GM18867 (cell line): ENCODE results near the gene THAP5.

ENCODE experiments used
- ATAC-seq: cut with Tn5 transposase; IDR thresholded peaks from one replicate; pipeline ENCODE4 v1.9.1; 2021; ENCODE audit warnings: mild to moderate bottlenecking, moderate library complexity; ENCODE audit not compliant: unreplicated experiment

The THAP5 gene, protein sequence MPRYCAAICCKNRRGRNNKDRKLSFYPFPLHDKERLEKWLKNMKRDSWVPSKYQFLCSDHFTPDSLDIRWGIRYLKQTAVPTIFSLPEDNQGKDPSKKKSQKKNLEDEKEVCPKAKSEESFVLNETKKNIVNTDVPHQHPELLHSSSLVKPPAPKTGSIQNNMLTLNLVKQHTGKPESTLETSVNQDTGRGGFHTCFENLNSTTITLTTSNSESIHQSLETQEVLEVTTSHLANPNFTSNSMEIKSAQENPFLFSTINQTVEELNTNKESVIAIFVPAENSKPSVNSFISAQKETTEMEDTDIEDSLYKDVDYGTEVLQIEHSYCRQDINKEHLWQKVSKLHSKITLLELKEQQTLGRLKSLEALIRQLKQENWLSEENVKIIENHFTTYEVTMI

DNA sequence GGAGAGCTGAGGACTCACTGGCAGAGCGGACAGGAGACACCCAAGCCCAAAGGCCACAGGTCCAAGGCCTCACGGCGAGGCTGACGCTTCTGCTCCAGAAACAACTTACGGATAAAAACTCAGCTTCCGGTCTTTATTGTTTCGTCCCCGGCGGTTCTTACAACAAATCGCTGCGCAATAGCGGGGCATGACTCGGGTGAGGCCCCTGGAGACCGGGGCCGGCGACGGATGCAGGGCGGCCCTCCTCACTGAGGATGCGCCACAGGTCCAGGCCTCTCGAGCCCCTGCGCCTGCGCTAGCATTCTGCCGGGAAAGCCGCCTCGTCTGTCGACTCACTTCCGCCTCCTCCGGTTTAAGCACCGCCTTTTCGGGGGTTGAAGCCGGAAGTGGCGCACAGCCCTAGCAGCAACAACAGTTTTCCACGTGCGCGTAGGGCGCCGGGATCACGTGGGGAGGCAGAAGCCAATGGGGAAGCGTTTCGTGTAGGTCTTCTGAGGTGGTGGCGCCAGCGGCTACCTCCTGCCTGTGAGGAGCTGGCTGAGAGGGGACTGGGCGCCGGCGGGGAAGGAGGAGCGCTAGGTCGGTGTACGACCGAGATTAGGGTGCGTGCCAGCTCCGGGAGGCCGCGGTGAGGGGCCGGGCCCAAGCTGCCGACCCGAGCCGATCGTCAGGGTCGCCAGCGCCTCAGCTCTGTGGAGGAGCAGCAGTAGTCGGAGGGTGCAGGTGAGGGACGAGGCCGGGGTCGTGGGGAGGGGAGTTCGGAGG is at the start of gene THAP5, which contains the start of gene DNAJB9:
Gene THAP5, minus strand, starts transcription at position 326 of the 765 bp plus-strand sequence. Its CDS starts 137 bp downstream, at position 189.
Gene DNAJB9, plus strand, starts transcription at position 494 of the 765 bp plus-strand sequence. CDS start 1,853 bp downstream, outside the sequence.
- ATAC-seq = peak; percentile 92

DNA sequence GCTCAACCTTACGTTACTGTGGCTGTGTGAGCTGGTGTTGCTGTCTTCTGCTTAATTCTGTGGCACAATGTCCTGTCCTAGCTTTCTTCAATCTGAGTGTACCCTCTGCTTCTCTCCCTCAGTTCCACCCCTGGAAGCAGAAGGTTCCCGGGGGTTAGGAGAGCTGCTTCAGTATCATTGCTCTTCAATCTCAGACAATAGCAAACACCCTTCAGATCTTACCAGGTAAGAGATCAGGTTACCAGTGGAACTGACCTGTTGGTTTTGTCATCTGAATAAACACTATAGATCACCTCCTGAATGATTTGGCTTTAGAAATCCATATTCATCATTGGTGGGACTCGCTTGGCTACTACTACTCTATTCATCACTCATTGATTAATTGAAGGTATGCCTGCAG is 48.5 kb upstream of the THAP5 start:
- ATAC-seq = no peak

DNA sequence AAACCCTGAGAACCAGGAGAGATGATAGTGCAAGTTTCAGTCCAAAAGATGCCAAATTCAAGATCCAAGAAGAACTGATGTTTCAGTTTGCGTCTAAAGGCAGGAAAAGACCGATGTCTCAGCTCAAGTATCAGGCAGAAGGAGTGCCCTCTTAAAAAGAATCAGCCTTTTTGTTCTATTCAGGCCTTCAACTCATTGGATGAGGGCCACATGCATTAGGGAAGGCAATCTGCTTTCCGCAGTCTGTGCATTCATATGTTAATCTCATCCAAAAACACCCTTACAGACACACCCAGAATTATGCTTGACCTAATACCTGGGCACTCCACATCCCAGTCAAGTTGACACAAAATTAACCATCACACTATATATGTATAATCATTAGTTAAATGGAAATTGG is 45.4 kb upstream of the THAP5 start:
- ATAC-seq = no peak

DNA sequence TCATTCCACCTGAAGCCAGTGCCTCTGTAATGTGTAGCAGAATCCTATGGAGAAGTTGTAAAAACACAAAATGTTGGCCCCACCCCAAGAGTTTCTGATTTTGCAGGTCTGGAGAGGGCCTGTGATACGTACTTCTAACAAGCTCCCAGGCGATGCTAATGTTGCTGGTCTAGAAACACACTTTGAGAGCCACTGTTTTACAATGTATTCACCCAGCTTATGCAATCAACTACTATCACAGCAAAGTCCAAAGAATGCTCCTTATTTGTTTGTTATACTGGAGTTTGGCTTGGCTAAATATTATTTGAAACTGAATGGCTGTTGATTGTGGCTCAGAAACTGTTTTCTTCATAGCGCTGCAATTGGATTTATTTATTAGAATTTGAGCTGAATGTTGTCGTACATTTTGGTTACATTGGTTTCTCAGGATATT is 44.5 kb upstream of the THAP5 start:
- ATAC-seq = no peak

DNA sequence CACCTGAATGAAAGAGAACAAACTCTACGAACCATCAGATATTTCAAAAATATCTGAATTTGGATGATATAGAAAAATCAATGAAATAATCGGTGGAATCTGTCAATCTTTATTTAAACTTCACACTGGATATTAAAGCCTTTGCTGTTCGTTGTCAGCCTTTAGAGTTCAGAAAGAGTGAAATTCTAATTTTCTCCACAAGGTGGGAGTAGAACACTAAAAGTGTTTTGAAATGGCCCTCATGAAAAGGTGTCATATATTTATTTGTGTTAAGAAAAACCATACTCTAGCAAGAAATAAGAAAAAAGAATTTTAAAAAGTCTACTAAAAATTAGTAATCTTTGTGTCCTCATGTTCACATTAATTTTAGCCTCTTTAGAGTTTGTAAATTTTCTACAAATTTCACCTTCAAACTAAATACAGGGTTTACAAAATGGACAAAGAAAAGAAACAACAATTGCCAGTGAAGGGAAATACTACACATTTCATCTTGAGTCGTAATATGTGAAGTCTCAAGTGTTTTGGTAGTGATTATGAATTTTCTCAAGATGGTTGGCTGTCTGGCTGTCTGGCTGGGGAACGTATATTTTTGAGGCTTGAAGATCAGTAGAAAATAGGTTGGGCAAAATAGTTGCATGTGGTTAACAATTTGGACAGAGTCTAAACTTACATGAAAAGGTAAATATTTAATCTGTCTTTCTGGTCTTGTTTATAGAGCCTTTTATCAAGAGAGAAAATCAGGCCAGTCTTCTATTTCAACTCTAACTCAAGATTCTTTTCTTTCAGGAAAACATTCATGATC is 43.8 kb upstream of the THAP5 start:
- peak; percentile 81 for ATAC-seq

DNA sequence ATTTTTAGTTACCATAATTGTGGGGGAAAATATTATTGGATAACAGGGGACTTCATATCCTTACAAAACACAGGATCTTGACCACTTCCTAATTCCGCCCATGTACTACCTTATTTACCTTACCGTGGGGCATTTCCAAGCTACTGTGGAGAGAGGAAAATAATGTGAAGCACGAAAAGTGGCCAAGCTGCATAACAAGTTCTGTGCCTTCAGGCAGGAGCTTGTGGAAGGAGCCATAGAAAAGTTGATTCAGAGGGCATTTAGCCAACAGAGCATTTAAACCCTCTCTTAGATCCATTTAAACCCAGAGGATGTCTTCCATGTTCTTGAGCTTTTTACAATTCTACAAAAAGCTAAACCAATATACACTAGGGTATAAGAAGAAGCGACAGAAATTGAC is 41.8 kb upstream of the THAP5 start:
- ATAC-seq = no peak

DNA sequence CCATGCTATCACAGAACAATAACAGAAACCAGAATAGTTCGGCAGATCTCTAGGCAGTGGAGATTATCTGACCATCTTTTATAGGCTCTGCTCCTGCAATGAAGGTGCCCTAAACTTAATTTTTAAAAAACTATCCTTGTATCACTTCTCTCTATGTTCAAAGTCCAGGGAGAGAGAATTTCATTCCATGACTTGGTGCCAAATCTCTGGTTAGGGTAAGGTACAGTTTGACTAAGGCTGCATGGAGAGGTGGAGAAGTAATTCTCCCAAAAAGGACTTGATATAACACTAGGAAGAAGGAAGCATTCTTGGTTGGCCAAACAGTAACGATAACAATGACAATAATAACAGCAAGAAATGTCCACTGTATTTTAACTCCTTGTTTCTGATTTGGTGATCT is 40.1 kb upstream of the THAP5 start:
- ATAC-seq = no peak

DNA sequence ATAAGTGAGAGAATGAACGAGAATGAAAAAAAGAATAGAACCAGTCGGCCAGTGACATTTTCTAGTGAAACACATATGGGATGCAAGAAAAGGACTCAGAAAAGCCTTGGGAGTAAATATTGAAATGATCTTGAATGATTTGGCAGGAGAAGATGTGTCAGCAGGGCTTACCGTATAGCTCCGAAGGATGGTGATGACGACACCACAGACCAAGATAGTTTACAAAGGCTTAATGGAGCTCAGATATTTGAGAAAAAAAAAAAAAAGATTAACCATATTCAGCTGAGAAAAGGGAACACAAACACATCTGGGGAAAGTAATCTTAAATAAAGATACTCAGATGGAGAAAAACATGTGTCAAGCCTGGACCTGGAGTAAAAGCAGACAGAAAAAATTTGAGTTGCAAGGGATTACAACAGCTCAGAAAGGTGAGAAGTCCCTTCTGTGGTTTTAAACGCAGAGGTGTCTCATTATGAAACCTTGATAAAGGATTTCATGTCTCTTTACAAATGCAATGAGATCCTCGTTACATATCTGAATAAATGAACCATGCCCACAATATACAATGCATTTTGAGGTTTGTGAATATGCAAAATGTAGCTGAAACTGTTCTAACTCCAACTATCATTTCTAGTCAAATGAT is 36.2 kb upstream of the THAP5 start:
- no peak for ATAC-seq

DNA sequence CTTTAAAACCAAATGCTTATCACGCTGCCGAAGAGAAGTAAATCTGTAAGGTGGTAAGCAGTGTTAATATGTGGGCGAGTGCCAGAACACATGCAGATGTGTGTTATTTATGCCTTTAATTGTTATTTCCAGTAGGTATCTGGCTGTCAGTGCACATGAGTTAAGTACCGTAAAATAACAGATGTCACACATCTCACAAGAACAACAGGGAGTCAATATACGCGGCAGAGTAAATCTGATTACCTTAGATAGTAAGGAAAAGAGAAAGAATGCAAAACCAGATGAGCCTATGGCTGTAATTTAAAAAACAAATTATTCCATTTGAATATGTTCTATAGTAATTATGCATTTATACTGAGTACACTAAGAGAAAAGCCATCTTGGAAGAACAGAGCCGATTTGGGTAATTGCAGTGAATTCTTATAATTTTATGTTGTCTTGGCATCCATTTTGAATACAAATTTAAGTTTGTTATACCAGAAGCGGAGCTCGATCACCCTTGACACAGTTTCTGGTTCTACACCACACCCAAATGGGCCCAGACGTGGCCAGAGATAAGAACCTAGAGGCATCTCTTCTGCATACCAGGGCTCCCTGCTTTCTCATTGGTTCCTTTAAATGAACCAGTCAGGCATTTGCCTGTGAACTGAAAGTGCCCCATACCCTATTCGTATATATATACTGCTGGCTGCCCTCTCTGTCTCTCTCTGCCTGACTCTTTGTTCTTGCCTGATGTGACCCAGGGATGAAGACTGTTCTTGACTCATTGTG is 35.0 kb upstream of the THAP5 start:
- no peak for ATAC-seq

DNA sequence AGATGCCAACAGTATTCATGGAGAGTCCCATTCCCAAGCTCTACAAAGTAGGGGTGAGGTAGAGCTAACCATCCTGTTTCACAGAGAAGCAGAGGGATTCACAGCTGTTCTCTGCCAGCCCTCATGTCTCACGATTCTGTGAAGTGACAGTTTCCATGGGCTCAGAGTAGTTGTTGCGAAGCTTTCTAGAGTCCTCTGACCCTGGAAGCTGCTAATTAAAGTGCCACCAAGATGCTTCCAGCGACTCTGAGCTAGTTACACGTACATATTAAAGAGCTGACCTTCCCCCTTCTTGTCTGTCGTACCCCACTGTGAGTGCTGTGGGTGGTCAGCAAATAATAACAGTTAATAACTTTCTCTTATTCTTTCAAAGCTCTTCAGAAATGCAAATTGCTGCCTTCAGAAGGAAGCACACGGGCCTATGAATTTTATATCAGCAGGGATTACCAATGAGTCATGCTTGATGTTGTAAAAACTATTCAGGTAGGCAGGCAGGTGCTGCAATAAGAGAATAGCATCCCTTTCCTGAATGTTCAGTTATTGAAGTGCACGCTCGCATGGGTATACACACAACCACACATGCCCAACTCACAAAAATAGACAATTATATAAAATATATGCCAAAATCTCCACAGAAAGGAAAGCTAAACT is 34.3 kb upstream of the THAP5 start:
- ATAC-seq = no peak

DNA sequence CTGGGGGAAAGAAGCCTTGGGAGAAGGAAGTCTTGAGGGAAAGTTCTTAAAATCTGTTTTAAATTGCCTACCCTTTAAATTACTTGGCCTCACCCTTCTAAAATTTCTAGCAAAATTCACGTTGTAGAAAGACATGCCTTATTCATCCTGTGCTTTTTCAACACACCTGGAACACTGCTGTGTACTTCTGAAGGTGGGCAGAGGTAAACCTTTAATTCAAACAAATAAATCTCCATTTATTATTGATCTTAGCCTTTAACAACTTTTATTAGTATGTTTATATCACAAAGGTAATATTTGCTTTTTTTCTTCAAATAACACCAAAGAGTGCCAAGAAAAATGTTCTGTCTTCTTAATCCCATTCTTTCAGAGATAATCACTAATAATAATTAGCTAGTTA is 30.9 kb upstream of the THAP5 start:
- no peak for ATAC-seq

DNA sequence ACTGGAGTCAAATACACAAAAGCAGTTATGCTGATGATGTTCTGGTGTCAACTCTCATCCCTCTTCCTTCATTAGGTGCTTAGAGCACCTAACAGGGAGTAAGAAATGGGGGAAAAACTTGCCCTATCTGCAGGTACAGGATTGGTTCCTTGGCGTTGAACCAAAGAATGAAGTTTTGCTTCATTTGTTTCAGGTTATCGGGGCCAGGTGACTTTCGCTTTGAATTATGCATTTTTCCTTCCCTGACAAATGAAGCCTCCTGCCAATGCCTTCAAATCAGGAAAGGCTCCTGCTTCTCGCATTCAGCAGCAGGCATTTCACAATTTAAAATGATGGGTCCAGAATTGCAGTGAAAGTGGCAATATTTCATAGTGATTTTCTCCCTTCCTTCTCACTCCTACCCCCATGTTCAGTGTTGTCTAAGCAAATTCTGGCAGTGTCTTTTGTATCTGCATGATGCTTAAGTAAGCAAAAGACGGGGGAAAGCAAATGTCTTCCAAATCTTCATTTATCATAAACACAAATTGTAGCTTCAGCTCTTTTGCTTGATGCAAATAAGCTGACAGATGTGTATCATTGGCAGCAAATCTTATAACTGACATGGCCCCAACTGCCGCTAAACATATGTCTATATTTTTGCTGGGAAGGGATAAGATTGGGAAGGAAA is 29.5 kb upstream of the THAP5 start:
- ATAC-seq = no peak

DNA sequence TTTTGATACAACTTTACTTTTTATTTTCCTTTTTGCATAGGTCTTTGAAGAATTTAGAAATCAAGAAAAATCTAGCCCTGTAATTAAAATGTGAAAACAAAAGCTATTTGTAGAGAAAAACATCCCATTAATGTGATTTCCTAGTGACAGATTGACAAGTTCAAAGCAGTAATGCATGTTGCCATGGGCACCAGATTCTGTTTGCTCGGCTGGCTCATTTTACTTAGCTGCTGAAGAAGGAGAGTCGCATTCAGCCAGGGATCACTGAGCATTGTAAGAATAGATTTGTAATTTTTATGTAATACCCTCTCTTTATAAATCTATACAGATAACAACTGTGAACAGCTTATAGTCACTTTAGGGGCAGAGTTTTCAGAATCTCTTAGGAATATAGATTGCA is 28.6 kb upstream of the THAP5 start:
- no peak for ATAC-seq

DNA sequence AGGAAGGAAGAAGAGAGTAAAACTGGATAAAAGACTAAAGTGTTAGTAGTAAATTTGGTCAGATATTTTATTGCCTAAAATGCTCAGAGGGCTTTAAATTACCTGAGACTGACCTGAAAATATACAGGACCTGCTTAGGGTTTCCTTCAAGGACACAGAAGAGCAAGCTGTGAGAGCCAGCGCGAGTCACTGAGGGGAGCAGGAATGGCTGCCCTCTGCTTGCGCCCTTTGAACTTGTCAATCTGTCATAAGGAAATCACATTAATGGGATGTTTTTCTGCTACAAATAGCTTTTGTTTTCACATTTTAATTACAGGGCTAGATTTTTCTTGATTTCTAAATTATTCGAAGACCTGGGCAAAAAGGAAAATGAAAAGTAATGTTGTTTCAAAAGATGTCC is 27.1 kb upstream of the THAP5 start:
- no peak for ATAC-seq

DNA sequence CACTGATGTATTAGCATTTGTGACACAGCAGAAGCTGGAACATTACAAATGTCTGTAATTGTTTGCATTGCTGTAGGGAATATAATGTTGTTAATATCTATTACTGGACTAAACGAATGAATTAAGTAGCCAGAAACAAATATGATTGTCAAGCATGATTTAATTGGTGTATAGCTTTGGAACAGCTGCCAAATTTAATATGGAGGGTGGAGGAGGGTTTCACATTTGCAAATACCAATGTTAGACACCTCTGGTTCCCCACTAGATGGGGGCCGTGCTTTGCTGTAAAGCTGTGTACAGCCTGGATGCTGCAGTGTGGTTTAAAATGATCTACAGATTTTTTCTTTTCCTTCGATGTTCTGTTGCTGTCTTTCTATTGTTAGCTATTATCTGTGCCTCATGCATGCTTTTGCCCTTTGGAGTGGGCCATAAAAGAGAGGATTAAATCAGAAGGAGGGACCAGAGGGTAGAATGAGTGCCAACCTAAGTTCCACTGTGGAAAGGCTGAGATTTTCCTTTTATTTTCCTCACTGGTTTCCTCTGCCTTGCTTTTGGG is 23.2 kb upstream of the THAP5 start:
- peak; percentile 46 for ATAC-seq

DNA sequence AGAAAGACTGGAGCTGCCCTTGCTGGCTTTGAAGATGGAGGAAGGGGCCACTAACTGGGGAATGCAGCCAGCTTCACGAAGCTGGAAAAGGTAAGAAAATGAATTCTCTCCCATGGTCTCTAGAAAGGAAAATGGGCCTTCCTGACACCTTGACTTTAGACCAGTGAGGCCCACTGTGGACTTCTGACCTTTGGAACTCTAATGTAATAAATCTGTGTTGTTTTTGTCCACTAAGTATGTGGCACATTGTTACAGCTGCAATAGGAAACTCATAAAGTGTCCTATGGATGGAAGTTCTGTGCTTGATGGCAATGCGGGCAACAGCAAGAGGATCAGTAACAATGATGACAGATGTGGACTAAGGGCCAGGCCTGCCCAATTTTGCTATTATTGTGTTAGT is 21.1 kb upstream of the THAP5 start:
- ATAC-seq = no peak

DNA sequence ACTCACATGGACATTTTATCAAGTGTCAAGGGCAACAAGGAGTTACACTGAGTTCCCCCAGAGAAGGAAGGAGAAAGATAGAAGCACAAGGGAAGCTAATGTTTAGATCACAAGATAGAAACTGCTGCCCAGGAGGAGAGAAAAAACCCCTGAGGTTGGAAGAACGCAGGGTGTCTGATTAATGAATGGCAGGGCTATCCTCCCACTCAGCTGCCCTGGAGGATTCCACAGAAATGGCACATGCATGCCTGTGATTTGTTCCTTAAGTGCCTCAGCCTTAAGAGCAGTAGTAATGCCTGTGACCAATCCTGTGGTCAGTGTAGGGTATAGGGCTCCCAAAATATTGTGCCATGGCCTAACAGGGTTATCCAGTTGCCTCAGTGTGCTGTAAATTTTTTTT is 20.4 kb upstream of the THAP5 start:
- ATAC-seq = no peak

DNA sequence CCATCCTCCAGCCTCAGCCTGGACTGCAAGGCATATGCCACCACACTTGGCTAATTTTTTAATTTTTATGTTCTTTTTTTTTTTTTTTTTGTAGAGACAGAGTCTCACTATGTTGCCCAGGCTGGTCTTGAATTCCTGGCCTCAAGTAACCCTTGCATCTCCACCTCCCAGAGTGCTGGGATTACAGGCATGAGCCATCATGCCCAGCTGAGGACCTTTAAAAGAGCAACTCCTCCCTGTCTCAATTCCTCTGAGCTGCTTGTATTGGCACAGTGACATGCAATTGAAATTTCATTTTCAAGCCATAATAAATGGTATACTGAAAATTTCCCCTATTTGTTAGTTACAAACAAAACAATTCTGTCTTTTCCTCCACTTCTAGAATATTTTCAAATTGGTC is 19.7 kb upstream of the THAP5 start:
- ATAC-seq = no peak

DNA sequence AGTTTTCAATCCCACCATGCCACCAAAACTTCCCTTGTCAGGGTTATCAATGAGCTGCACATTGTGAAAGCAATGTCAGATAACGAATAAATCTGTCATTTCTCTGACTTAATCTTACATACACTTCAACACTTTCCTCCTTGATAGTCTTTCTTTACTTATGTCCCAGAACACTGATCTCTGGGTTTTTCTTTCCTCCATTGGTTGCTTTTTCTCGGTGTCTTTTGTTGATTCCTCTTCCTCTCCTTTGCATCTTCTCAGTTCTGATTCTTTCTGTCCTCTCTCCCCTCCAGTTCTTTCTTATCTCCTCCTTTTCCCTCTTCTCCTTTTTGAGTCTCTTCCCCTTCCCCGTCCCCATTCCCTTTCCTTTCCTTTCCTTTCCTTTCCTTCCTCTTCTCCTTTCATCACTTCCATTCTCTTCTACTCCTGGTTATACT is 16.8 kb upstream of the THAP5 start:
- ATAC-seq = no peak
